ENCODE data around the gene OTOS. TPM values are rescaled to one million over a fixed set of nuclear protein-coding genes. Genes with fewer than 3 reads are reported as not detected.

Gene OTOS
- total RNA-seq, 1 donor from 2014 or later, result not detected

- H3K27me3 Mint-ChIP-seq, result peaks cover 27% of the 10 kb centered on the region
- no peaks in the 10 kb centered on the region for H3K9me3 Mint-ChIP-seq (ENCODE audit: low read depth)
- no peak for DNase-seq (ENCODE audit: low spot score, unreplicated experiment)
- no peaks in the 10 kb centered on the region for H3K36me3 Mint-ChIP-seq (ENCODE audit: insufficient read depth)
- no peaks in the 10 kb centered on the region for H3K4me1 Mint-ChIP-seq (ENCODE audit: low read depth)
- no peak overlapping the region for H3K4me3 Mint-ChIP-seq (ENCODE audit: low read depth)
- no peak overlapping the region for H3K27ac Mint-ChIP-seq
- no peak for TF ChIP-seq CTCF (IDR thresholded peaks at IDR 0.05; ENCODE audit: unreplicated experiment)
Observed at GRCh38 chr2:240145461-240145860, 5.0 kb upstream of the OTOS start.

- TF ChIP-seq CTCF (IDR thresholded peaks at IDR 0.05; ENCODE audit: unreplicated experiment), result no peak
- DNase-seq (ENCODE audit: low spot score, unreplicated experiment), result no peak
- H3K4me3 Mint-ChIP-seq (ENCODE audit: low read depth), result no peak overlapping the region
- H3K9me3 Mint-ChIP-seq (ENCODE audit: low read depth), result no peaks in the 10 kb centered on the region
- no peaks in the 10 kb centered on the region for H3K36me3 Mint-ChIP-seq (ENCODE audit: insufficient read depth)
- H3K27me3 Mint-ChIP-seq, result peaks cover 26% of the 10 kb centered on the region
- H3K4me1 Mint-ChIP-seq (ENCODE audit: low read depth), result no peaks in the 10 kb centered on the region
- no peak overlapping the region for H3K27ac Mint-ChIP-seq
Observed at GRCh38 chr2:240144649-240145261, 4.3 kb upstream of the OTOS start.

GRCh38 chr2:240143801-240144648 lies 3.6 kb upstream of the OTOS start:
- H3K36me3 Mint-ChIP-seq (ENCODE audit: insufficient read depth), result no peaks in the 10 kb centered on the region
- peak; percentile 84 for DNase-seq (ENCODE audit: low spot score, unreplicated experiment)
- H3K27ac Mint-ChIP-seq, result no peak overlapping the region
- no peaks in the 10 kb centered on the region for H3K9me3 Mint-ChIP-seq (ENCODE audit: low read depth)
- peak; percentile 96 for TF ChIP-seq CTCF (IDR thresholded peaks at IDR 0.05; ENCODE audit: unreplicated experiment)
- peaks cover 30% of the 10 kb centered on the region for H3K27me3 Mint-ChIP-seq
- H3K4me1 Mint-ChIP-seq (ENCODE audit: low read depth), result no peaks in the 10 kb centered on the region
- no peak overlapping the region for H3K4me3 Mint-ChIP-seq (ENCODE audit: low read depth)

- Mint-ChIP-seq H3K9me3 (ENCODE audit: low read depth) (no peaks in the 10 kb centered on the region), H3K36me3 (ENCODE audit: insufficient read depth) (no peaks in the 10 kb centered on the region), H3K27ac (no peak overlapping the region), H3K27me3 (peaks cover 34% of the 10 kb centered on the region), H3K4me3 (ENCODE audit: low read depth) (no peak overlapping the region), H3K4me1 (ENCODE audit: low read depth) (no peaks in the 10 kb centered on the region)
- no peak for TF ChIP-seq CTCF (IDR thresholded peaks at IDR 0.05; ENCODE audit: unreplicated experiment)
- DNase-seq (ENCODE audit: low spot score, unreplicated experiment), result no peak
Observed at GRCh38 chr2:240143276-240143675, 2.8 kb upstream of the OTOS start.

- Mint-ChIP-seq H3K36me3 (ENCODE audit: insufficient read depth) (no peaks in the 10 kb centered on the region), H3K4me3 (ENCODE audit: low read depth) (no peak overlapping the region), H3K4me1 (ENCODE audit: low read depth) (no peaks in the 10 kb centered on the region), H3K9me3 (ENCODE audit: low read depth) (no peaks in the 10 kb centered on the region), H3K27ac (no peak overlapping the region), H3K27me3 (peaks cover 34% of the 10 kb centered on the region)
- TF ChIP-seq CTCF (IDR thresholded peaks at IDR 0.05; ENCODE audit: unreplicated experiment), result no peak
- DNase-seq (ENCODE audit: low spot score, unreplicated experiment), result no peak
Observed at GRCh38 chr2:240142859-240143258, 2.4 kb upstream of the OTOS start.

Data from progenitor cell of endocrine pancreas (in vitro differentiated cells).